ENCODE measurements around the gene SPTLC3. TPM values are rescaled to one million over a fixed set of nuclear protein-coding genes. Genes with fewer than 3 reads are reported as not detected.

The SPTLC3 gene
- total and polyA plus RNA-seq, 8 donors: 1.1 to 33.9 (median 2.1) TPM; not detected in 1

GRCh38 chr20:13021205-13021970 is 12.6 kb downstream of the SPTLC3 start:
- Histone ChIP-seq H3K4me1 (no peaks in the 10 kb centered on the region), H3K27ac (no peak overlapping the region), H3K27me3 (no peaks in the 10 kb centered on the region), H3K36me3 (peaks cover 0 to 8% (median 0%) of the 10 kb centered on the region in 4 donors), H3K4me3 (no peak overlapping the region), H3K9me3 (peaks cover 0 to 27% (median 16%) of the 10 kb centered on the region in 4 donors)
- intact Hi-C loops (cut with DNase I; ENCODE audit: low total_unique reads): no loop called here
- WGBS, 5 donors: 82 to 97% (median 94%) methylated on average over 5 of the region's 5 CpGs
- TF ChIP-seq, protein P1, sequence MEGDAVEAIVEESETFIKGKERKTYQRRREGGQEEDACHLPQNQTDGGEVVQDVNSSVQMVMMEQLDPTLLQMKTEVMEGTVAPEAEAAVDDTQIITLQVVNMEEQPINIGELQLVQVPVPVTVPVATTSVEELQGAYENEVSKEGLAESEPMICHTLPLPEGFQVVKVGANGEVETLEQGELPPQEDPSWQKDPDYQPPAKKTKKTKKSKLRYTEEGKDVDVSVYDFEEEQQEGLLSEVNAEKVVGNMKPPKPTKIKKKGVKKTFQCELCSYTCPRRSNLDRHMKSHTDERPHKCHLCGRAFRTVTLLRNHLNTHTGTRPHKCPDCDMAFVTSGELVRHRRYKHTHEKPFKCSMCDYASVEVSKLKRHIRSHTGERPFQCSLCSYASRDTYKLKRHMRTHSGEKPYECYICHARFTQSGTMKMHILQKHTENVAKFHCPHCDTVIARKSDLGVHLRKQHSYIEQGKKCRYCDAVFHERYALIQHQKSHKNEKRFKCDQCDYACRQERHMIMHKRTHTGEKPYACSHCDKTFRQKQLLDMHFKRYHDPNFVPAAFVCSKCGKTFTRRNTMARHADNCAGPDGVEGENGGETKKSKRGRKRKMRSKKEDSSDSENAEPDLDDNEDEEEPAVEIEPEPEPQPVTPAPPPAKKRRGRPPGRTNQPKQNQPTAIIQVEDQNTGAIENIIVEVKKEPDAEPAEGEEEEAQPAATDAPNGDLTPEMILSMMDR (IDR thresholded peaks at IDR 0.05): no peak
- TF ChIP-seq POLR2AphosphoS5 (IDR thresholded peaks at IDR 0.05): no peak
- no peak for TF ChIP-seq POLR2A (IDR thresholded peaks at IDR 0.05)
- TF ChIP-seq EP300 (IDR thresholded peaks at IDR 0.05): no peak
- DNase-seq: no peak

DNA sequence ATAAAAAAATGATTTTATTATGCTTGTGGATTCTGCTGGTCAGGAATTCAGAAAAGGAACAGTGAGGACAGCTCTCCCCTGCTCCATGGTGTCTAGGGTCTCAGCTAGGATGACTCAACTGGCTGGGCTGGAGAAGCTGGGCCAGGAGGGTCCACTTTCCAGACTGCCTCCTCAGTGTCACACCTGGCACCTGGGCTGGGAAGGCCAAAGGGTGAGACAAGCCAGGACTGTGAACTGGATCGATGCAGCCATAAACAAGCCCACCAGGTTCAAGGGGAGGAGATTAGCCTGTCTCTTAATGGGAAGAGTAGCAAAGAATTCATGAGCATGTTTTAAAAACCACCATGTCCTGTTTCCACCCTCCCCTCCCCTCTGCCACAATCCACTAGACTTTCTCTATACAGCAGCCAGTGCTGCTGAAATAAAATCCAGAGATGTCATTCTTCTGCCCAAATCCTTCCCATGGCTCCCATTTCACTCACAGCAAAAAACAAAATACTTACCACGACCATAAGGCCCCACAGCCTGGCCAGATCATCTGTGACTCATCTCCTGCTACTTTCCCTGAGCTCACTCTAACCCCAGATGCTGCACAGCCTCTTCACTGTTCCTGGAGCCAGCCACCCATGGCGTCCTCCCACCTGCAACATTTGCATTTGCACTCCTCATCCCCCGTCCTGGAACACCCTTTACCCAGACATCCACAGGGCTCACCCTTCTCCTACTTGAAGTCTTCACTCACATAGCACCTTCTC is 13.8 kb downstream of the SPTLC3 start:
- H3K27me3 ChIP-seq: no peaks in the 10 kb centered on the region
- no peaks in the 10 kb centered on the region for H3K4me1 ChIP-seq
- no peak for DNase-seq
- intact Hi-C loops (cut with DNase I; ENCODE audit: low total_unique reads): no loop called here
- H3K36me3 ChIP-seq: peaks cover 0 to 8% (median 0%) of the 10 kb centered on the region in 4 donors
- H3K27ac ChIP-seq: no peak overlapping the region
- no peak overlapping the region for H3K4me3 ChIP-seq
- no peak for TF ChIP-seq POLR2AphosphoS5 (IDR thresholded peaks at IDR 0.05)
- TF ChIP-seq POLR2A (IDR thresholded peaks at IDR 0.05): no peak
- no peak for TF ChIP-seq EP300 (IDR thresholded peaks at IDR 0.05)
- TF ChIP-seq, protein P1 (IDR thresholded peaks at IDR 0.05): no peak
- peaks cover 0 to 26% (median 16%) of the 10 kb centered on the region in 4 donors for H3K9me3 ChIP-seq
- WGBS, 5 donors: 75 to 80% (median 75%) methylated on average over 4 of the region's 4 CpGs

- Histone ChIP-seq H3K9me3 (peaks cover 0 to 23% (median 16%) of the 10 kb centered on the region in 4 donors), H3K4me1 (peaks cover 0 to 1% (median under 1%) of the 10 kb centered on the region in 4 donors), H3K27me3 (no peaks in the 10 kb centered on the region), H3K4me3 (no peak overlapping the region), H3K36me3 (peaks cover 0 to 8% (median 0%) of the 10 kb centered on the region in 4 donors), H3K27ac (no peak overlapping the region)
- TF ChIP-seq POLR2AphosphoS5 (IDR thresholded peaks at IDR 0.05) (no peak), EP300 (IDR thresholded peaks at IDR 0.05) (no peak), POLR2A (IDR thresholded peaks at IDR 0.05) (no peak)
- TF ChIP-seq, protein P1 (IDR thresholded peaks at IDR 0.05): no peak
- DNase-seq: no peak
- WGBS, 5 donors: 78 to 85% (median 82%) methylated on average over 2 of the region's 2 CpGs
- intact Hi-C loops (cut with DNase I; ENCODE audit: low total_unique reads): no loop called here
Measured at GRCh38 chr20:13024596-13024995, 15.8 kb downstream of the SPTLC3 start.

DNA sequence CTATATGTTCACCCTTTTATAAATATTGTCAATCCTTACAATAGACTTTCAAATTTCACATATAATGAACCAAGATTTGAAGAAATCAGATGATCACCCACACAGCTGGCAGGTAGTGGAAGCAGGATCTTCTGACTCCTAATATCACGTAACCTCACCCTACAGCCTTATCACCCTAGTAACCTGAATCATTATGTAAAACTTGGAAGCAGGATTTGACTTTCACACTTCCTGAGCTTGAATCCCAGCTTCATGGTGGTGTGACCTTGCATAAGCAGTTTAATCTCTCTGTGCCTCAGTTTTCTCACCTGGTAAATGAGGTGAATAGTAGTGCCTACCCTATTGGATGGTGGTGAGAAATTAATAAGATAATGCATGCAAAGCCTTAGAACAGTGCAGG is 16.4 kb downstream of the SPTLC3 start:
- no peaks in the 10 kb centered on the region for H3K27me3 ChIP-seq
- no peak overlapping the region for H3K4me3 ChIP-seq
- intact Hi-C loops (cut with DNase I; ENCODE audit: low total_unique reads): no loop called here
- no peak overlapping the region for H3K27ac ChIP-seq
- peaks cover 0 to 8% (median 0%) of the 10 kb centered on the region in 4 donors for H3K36me3 ChIP-seq
- DNase-seq: no peak
- H3K4me1 ChIP-seq: peaks cover 0 to 5% (median 3%) of the 10 kb centered on the region in 4 donors
- peaks cover 0 to 23% (median 16%) of the 10 kb centered on the region in 4 donors for H3K9me3 ChIP-seq
- 82 to 91% (median 84%) methylated on average over 1 of the region's 1 CpG for whole genome bisulfite sequencing, 5 donors
- TF ChIP-seq EP300 (IDR thresholded peaks at IDR 0.05) (no peak), POLR2A (IDR thresholded peaks at IDR 0.05) (no peak), POLR2AphosphoS5 (IDR thresholded peaks at IDR 0.05) (no peak)
- TF ChIP-seq, protein P1 (IDR thresholded peaks at IDR 0.05): no peak
